Liver (tissue), 3 donors: Measurements from ENCODE around the gene AJAP1.

Source experiments
- GABPA ChIP-seq, 2 donors: IDR thresholded peaks in 1 of 2; conservative IDR thresholded peaks in 1 of 2; 2 replicates each; pipeline ENCODE4 v1.6.1; 2016; ENCODE audit warnings: antibody characterized with exemption in 2 of 2, mild to moderate bottlenecking in 1 of 2, moderate library complexity in 1 of 2
- SP1 ChIP-seq: IDR thresholded peaks from 2 replicates; pipeline ENCODE4 v1.6.1; 2018; ENCODE audit warnings: antibody characterized with exemption, mild to moderate bottlenecking
- TF ChIP-seq, protein P1 (sequence below): fragments of 150-350 bp; IDR thresholded peaks from 2 replicates; pipeline ENCODE4 v1.5.1; 2017; ENCODE audit warnings: improper control_type of control experiment, low read depth, low read length; ENCODE audit not compliant: missing input control
- donor health status: healthy.
- donor health status: healthy.

GRCh38 chr1:4767308-4767707, 112.9 kb downstream of the AJAP1 start:
- TF ChIP-seq, protein P1, sequence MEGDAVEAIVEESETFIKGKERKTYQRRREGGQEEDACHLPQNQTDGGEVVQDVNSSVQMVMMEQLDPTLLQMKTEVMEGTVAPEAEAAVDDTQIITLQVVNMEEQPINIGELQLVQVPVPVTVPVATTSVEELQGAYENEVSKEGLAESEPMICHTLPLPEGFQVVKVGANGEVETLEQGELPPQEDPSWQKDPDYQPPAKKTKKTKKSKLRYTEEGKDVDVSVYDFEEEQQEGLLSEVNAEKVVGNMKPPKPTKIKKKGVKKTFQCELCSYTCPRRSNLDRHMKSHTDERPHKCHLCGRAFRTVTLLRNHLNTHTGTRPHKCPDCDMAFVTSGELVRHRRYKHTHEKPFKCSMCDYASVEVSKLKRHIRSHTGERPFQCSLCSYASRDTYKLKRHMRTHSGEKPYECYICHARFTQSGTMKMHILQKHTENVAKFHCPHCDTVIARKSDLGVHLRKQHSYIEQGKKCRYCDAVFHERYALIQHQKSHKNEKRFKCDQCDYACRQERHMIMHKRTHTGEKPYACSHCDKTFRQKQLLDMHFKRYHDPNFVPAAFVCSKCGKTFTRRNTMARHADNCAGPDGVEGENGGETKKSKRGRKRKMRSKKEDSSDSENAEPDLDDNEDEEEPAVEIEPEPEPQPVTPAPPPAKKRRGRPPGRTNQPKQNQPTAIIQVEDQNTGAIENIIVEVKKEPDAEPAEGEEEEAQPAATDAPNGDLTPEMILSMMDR, result no peak
- TF ChIP-seq SP1 (no peak), GABPA (IDR thresholded peaks at IDR 0.05 in 1 of 2, conservative IDR thresholded peaks at IDR 0.05 in 1 of 2) (no peak)
